NB4 (cell line): ENCODE results near the gene PSAP.

Experiments used
- CTCF ChIP-seq: IDR thresholded peaks from one replicate; pipeline ENCODE4 v1.5.1; 2012; ENCODE audit warnings: low read depth, low read length
- POLR2A ChIP-seq: IDR thresholded peaks from 2 replicates; pipeline ENCODE4 v1.6.1; 2011; ENCODE audit warnings: mild to moderate bottlenecking; ENCODE audit not compliant: insufficient read length; ENCODE audit errors: extremely low read depth

GRCh38 chr10:71888248-71888622 is 37.2 kb upstream of the PSAP start:
- no peak for TF ChIP-seq CTCF
- no peak for TF ChIP-seq POLR2A
